ENCODE data around the gene MYL12B.

Gene MYL12B

DNA sequence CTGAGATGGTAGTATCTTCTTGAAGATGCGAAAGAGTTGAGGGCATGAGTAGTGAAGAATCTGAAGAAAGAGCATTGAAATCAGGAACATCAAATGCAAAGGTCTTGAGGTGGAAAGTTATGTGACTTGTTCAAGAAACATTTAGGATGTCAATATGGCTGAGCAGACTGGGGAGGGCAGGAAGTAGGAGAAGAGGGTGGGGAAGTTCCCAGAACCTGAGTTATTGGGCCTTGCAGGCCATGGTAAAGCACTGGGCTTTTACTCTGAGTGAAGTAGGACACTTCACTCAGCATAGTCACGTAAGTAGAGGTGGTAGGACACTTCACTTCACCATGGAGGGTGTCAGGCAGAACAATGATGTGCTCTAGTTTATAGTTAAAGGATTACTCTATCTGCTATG is 26.1 kb upstream of the MYL12B start:
- no peak for DNase-seq (ENCODE audit: low read depth in 3 of 3)

DNA sequence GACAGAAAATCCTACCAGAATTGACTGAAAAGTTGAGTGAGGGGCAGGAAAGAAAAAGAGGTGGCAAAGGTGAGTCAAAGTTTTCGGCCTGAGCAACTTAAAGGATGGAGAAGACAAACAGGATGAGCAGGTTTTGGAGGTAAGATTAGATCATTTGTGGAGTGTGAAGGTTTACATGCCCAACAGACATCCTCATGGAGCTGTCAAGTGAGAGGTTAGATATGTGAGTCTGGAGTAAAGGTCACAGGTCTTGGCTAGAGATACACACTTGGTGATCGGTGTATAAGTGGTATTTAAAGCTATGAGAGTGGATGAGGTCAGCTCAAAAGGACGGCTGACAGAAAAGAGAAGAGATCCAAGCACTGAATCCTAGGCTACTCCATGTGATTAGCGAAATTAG is 25.5 kb upstream of the MYL12B start:
- DNase-seq (ENCODE audit: low read depth in 3 of 3), result no peak

DNA sequence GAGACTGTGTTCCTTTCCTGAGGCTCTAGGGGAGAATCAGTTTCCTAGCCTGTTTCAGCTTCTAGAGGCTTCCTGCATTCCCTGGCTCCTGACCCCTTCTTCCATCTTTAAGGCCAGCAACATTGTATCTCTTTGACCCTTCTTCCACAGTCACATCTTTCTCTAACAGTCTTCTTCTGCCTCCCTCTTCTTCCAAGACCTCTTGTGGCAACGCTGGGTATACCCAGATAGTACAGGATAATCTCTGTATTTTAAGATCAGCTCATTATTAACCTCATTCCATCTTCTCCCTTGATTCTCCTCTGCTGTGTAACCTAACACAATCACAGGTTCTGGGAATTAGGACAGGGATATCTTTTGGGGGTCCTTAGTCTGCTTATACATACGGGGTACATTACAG is 23.2 kb upstream of the MYL12B start:
- DNase-seq (ENCODE audit: low read depth in 3 of 3), result no peak

DNA sequence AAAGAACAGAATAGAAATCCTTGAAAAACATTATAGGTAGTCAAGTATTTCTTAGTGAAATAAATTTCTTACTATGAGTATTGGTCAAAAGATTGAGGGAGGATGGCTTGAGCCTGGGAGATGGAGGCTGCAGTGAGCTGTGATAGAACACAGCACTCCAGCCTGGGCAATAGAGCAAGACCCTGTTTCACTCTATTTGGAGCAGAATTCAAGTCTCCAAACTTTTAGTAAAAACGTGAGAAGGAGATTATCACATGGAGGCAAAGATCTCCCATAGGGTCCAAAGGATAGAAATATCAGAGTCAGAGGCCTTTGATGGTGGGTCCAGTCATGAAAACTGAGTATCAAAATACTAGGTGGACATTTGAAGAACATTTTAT is 16.8 kb upstream of the MYL12B start:
- no peak for DNase-seq (ENCODE audit: low read depth in 3 of 3)

DNA sequence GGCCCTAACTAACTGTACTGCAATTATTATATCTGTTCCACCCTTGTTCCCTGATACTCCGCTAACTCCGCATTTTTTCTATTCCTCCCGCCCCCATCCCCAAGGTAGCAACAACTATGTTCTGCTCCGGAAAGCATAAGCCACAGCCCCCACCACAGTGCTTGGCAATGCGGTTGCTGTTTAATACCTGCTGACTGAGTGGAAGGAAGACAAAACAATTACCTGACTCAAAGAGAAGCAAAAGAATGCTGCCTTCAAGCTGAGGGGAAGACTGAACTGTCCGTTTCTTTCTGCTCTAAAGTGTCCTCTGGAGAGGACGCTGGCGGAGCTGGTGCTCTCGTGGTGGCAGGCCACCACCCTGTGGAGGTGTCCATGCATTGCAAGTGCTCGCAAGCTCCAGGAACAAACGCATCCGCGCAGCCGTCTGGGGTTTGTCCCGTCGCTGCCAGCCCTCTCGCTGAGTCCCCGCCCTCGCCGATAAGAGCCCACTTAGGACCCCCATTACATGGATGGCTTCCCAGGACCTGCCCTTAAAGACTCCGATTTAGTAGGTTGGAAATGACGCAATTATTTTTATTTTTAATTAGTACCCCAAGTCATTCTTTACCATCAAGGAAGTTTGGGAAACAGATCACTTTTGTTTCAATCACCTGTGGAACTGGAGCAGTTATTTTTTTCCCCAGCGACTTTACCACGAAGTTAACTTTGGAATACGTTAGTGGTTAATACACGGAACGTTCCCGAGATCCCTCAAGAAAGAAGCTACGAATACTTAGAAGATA is 15.9 kb upstream of the MYL12B start:
- DNase-seq (ENCODE audit: low read depth in 3 of 3), result peak; percentile 58 to 64 (median 62)

DNA sequence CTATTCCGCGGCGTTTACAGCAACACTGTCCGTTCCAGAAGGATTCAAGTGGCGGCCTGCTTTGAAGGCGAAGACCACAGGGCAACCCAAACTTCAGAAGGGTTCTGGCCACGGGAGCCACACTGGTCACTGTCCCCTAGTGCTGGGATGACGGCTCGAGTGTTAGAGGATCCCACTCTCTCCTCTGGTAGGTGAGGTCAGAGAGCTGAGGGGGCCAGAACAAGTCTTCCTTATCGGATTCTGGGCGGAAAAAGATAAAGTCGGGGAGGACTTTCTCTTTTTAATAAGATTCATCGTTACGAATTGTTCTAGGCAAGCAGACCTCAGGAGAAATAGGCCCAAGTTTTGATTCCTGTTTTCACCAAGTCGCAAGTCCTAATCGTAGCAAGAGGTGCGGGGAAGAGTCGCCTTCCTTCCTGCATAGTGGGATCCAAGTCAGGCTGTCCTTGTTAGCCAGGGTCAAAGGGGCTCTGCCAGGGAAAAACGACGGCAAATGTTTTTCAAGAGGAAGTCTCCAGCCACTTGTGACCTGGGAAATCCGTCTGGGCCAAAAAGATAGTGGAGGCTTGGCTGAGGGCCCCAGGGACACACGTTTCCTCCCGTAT is 15.2 kb upstream of the MYL12B start:
- DNase-seq (ENCODE audit: low read depth in 3 of 3), result no peak

DNA sequence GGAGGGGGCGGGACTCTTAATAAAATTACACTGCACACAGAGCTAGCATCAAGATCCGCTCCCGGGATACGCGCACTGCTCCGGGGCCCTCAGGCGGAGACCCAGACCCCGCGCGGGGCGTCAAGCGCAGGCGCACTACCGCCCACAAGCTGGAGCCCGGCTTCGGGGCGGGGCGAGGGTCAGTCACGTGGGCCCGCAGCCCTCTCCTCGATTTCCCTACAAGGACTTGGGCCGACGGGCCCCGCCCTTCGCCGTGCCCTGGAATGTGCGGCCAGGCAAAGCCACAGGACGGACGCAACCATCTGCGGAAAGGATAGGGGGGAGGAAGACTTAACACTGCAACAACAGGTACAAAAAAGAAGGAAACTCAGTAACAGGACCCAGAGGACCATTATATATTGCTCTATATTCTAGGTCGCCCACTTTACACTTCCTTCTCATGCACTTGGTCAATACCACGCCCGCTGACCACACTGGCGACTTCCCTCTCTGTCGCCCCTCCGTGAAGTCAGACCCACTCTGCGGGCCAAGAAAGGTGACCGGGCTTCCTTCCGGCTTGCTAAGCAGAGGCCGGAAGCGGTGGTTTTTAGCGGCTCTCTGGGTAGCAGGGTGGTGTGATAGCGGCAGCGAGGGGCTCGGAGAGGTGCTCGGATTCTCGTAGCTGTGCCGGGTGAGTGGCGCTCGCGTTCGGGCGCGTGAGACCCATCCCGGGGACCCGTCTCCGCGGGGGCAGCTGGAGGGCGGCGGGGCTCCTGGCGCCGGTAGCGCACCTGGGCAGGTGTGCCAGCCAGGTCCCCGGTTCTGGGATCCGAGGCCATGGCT is 14.5 kb upstream of the MYL12B start, which contains the start of gene MYL12A:
TSS of gene MYL12A (plus strand) at position 562 of the 822 bp plus-strand sequence. CDS start 5,447 bp downstream, outside the sequence.
- DNase-seq (ENCODE audit: low read depth in 3 of 3), result peak; percentile 84 to 94 (median 84)

DNA sequence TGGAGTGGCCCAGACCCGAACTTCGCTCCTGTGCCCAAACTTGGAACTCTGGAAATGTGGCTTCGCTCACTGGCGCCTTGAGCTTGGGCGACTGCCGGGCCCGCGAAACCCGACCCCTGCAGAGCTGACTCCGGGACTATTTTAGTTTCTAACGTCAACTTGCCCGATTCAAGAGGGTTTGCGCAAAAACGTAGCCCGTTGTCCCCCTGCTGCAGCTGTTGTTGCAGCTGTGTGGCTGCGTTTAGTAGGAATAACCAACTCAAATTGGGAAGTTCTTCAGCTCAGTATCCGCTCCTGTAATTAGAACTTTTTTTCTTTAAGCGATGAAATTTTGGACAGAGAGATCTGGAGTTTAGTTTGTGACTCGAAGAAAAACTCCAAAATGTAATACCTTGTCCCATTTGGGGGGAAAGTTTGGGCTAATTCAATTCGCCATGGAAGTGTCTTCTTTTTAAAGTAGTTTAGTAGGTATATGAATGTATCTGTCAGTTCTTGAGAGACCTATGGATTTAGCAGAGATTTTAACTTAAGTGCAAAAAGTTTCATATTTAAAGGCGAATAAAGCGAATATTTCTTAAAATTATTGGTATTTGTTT is 13.8 kb upstream of the MYL12B start:
- no peak for DNase-seq (ENCODE audit: low read depth in 3 of 3)

DNA sequence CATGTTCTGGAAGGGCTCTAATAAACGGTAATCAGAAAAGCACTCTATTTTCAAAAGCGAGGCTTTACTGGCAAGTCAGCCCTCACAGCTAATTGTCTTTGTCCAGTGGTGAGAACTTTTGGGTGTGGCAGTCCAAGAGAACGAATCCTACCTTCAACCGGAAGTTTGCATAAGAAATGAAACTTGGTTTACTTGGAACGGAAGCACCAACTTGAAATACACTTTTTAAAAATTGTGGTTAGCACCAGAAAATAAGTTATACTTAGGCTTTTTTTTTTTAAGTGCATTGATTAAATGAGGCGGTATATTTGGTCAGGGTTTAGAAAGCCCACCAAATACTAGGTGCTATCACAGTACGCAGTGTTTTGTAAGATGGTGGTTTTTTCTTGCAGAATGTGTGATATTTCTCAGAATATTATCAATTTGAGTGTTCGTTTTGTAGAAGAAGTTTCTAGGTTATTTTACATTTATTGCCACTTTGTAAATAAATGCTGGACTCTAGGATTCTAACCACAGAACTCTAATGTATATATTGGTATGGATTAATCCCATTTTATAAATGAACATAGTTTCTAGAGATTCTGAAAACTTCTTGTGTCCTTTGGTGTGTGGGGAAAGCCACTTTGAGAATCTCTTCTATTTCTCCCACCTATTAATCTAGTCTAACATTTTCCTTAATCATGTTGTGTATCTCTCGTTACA is 13.1 kb upstream of the MYL12B start:
- DNase-seq (ENCODE audit: low read depth in 3 of 3), result no peak

DNA sequence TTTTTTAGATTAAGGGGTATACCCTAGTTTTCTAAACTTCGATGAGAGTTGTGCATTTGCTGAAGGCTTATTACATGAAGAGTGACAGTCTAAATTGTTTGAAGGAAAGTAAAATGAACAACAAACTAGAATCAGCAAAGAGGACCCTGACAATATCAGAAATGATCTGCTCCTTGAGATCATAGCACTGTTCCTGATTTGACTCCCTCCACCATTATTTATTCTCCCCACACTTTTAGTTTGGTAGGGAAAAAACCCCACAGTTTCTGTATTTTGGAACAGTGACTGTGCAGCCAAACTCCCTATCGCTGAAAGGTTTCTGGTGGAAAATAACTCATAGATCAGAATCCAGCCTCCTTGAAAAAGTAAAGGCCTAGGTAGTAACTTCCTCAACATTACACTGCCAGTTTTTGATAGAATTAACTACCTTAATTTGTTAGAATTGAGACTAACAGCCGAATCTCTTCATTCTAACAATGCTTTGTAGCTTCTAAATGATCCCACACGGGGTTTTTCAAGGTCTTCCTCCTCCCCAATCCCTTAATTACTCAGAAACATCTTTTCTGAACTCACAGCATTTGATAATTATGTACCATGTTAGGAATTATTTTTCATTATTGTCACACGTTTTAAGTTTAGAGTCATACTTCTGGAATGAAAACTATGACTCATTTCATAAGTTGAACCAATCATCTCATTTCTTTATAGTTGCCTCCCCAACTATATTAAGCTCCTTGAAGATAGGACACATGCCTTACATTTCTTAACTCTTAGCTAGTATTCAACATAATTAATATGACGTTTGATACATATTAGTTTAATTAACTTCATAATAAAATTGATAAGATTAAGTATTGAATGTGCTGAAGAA is 11.5 kb upstream of the MYL12B start:
- no peak for DNase-seq (ENCODE audit: low read depth in 3 of 3)

DNA sequence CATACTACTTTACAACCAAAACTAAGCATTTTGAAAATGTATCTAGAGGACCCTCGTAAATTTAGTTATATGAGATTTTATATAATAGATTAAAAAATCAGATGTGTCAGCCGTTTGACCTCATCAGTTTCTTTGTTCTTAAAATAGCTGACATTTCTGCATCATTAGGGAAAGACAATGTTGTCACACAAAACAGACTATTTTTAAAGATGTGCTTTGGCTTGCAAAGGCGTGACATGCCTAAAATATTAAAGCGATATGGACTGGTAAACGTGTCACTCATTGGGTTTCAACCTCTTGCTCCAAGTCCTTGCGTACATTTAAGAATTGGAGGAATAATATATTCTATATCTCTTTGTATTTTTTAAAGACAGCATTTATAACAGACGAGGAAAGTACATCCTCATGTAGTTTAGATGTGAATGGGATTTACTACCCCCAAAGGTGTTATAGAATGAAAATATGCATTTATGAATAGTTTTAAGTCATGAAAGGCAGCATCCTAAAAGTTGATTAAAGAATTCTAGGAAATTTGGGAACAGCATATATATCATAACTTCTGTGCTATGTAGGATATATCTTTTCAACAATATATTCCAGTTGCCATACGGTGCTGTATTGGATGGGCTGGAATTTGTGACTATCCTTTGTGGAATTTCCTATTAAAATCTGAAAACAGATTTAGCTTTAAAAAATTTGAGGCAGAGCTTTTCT is 10.5 kb upstream of the MYL12B start:
- no peak for DNase-seq (ENCODE audit: low read depth in 3 of 3)

DNA sequence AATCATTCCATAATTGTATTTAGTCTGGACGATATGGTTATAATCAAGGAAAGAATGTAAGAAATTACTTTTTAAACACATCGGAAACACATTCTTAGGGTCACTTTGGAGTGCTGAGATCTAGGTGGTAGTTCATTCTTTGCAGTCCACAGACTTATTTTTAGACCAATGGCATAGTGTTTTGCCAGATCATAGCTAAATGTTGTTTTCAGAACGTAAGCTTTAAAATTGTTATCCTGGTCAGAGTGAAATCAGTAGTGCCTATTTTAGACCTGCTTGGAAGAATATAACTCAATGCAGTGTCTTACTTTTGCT is 10.0 kb upstream of the MYL12B start:
- DNase-seq (ENCODE audit: low read depth in 3 of 3), result no peak

DNA sequence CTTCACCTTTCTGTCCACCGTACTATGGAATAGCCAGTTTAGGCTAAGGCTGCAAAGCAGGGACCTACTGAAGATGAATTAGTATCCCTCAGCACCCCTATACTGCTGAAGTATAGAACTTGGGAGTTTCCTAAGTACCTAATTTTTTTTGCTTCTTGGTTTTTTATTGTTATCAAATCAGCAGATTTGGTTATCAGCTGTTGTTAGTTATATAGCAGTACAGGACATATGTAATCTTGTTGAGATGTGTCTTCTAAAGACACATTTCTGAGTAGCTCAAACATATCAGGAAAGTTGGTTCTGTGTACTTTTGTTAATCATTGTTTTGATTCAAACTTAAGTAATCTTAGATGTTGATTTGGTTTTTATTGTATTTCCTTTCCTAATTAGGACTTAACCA is 9.1 kb upstream of the MYL12B start:
- no peak for DNase-seq (ENCODE audit: low read depth in 3 of 3)

DNA sequence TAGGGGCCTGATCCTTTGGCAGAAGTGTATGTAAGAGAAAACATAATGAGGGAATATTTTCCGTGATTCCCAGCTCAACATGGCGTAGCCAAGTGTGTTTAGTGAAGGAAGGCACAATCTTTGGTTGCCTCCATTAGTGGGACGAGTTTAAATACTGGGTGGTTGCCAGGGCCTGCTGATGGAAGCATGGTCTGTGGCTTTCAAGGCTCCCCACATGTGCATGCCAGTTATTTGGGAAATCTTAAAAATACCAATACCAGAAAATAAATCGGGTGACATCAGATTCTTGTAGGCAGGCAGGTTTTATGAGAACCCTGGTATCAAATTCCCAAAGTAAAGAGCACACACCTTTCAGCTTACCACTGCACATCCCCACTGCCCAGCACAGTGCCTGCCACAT is 7.2 kb upstream of the MYL12B start:
- DNase-seq (ENCODE audit: low read depth in 3 of 3), result no peak

DNA sequence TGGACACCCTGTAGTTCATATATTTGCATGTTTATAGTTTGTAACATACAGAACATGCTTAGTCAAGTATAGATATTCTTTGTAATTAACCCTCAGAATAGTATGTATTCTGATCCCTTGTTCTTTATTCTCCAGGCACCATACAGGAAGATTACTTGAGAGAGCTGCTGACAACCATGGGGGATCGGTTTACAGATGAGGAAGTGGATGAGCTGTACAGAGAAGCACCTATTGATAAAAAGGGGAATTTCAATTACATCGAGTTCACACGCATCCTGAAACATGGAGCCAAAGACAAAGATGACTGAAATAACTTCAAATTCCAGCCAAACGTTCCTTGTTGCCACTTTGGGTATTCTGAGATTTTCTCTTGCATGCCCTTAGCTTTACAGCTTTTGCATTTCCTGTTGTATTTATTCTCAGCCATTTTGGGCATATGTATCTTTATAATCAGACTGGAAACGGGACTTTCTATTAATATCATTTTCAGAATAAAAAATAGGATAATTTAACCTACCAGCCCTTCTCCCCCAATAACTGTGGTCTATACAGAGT is 6.2 kb upstream of the MYL12B start:
- DNase-seq (ENCODE audit: low read depth in 3 of 3), result no peak

DNA sequence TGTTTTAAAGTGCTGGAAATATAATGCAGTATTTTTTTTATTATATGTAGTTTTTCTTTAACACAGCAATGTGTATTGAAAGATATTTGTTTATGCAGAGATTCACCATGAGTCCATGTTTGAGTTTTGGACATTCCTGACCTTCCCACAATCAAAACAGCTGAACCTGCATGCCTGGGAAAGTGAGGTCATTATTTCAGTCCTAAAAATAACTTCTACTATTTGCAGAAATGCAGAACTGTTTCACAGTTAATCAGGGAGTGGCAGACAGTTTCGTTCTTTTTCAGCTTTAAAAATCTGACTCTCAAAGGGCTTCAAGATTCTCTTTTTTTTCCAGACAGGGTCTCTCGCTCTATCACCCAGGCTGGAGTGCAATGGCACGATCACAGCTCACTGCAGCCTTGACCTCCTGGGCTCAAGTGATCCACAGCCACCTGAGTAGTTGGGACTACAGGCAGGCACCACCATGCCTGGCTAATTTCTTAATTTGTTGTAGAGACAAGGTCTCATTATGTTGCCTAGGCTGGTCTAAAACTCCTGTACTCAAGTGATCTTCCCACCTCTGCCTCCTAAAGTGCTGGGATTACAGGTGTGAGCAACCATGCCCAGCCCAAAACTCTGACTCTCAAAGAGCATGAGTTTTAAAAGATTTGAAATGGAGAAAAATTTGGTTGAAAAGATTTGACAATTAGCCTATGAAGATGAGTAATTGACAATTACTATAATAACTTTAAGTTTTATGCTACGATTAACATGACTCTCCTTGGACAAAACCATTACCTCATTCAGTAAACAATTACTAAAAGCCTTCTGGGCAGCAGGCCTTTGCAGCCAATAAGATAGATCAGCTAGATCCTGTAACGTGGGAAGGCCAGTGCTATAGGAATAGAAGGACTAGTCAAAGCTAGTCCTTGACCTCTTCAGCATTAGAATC is 5.0 kb upstream of the MYL12B start:
- DNase-seq (ENCODE audit: low read depth in 3 of 3), result no peak

DNA sequence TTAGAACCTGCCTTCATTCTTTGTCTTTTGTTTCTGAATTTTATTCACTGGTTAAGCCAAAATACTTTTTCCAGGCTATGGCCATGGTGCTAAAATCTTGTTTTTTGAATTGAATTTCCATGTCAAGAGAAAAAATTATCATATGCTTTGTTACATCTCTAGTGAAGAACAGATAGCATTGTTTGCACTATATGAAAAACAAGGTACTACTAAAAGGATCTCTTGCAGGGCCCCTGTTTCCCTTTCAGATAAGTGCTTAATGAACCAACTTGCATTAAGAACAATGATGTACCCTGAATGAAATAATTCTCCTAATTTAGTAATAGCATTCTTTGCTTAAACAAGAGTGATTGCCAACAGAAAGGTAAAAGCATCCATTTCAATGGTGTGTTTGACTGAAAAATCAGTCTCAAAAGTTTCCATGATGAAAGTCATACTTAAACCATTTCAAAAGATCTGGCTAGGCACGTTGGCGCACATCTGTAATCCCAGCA is 4.3 kb upstream of the MYL12B start:
- DNase-seq (ENCODE audit: low read depth in 3 of 3), result no peak

DNA sequence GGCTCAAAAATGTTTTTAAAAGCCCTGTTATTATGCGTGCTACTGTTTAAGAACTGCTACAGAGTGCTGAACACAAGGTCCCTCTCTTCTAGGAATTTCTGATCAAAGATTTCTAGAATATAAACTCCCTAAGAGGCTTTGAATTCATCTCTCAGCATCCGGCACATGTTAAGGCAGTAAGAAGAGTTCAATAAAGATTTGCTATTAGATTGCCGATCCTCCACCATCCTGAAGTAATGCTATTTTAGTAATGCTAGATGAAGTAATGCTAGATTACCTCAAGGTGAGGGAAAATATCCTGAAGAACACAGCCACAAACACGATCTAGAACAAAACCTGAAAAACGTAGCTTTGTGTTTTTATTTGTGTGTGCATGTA is 949 bp upstream of the MYL12B start:
- DNase-seq (ENCODE audit: low read depth in 3 of 3), result no peak
